GM03348 (cell line): ENCODE results near the gene DAZ1.
"Not testable (repeated sequence)": the region's sequence is repeated elsewhere in the genome, so short reads cannot be mapped to it uniquely, and the experiment has no call there.

Source experiments
- DNase-seq: peaks from one replicate; pipeline ENCODE4 v3.0.0; 2012; ENCODE audit warnings: low spot score

Gene DAZ1, protein sequence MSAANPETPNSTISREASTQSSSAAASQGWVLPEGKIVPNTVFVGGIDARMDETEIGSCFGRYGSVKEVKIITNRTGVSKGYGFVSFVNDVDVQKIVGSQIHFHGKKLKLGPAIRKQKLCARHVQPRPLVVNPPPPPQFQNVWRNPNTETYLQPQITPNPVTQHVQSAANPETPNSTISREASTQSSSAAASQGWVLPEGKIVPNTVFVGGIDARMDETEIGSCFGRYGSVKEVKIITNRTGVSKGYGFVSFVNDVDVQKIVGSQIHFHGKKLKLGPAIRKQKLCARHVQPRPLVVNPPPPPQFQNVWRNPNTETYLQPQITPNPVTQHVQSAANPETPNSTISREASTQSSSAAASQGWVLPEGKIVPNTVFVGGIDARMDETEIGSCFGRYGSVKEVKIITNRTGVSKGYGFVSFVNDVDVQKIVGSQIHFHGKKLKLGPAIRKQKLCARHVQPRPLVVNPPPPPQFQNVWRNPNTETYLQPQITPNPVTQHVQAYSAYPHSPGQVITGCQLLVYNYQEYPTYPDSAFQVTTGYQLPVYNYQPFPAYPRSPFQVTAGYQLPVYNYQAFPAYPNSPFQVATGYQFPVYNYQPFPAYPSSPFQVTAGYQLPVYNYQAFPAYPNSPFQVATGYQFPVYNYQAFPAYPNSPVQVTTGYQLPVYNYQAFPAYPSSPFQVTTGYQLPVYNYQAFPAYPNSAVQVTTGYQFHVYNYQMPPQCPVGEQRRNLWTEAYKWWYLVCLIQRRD

DNA sequence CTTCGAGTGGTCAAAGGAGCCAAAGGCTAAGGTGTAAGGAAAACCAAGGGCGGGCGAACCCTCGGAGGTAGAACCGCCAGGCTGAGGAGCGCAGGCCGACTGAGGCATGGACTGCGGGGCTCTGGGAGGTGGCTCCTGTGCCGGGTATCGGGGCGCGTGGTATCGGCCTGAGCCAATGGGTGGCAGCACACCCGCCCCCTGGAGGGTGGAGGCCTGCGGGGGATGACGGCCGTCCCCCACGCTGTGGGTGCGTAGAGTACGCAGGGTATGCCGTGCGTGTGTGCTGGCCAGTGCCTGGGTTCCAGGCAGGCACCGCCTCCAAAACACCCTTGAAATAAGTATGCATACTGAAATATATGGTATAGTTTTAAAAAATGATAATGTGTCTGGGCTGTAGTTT lies at the start of gene DAZ1:
Gene DAZ1 (minus strand): TSS at position 101 of the 400 bp plus-strand sequence. CDS start 208 bp downstream, outside the sequence.
- DNase-seq = not testable (repeated sequence)

DNA sequence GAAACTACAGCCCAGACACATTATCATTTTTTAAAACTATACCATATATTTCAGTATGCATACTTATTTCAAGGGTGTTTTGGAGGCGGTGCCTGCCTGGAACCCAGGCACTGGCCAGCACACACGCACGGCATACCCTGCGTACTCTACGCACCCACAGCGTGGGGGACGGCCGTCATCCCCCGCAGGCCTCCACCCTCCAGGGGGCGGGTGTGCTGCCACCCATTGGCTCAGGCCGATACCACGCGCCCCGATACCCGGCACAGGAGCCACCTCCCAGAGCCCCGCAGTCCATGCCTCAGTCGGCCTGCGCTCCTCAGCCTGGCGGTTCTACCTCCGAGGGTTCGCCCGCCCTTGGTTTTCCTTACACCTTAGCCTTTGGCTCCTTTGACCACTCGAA lies 20.4 kb upstream of the DAZ1 start, which contains the start of gene DAZ2:
Gene DAZ2 (plus strand): TSS at position 301 of the 400 bp plus-strand sequence. CDS start 208 bp downstream, outside the sequence.
- not testable (repeated sequence) for DNase-seq

DNA sequence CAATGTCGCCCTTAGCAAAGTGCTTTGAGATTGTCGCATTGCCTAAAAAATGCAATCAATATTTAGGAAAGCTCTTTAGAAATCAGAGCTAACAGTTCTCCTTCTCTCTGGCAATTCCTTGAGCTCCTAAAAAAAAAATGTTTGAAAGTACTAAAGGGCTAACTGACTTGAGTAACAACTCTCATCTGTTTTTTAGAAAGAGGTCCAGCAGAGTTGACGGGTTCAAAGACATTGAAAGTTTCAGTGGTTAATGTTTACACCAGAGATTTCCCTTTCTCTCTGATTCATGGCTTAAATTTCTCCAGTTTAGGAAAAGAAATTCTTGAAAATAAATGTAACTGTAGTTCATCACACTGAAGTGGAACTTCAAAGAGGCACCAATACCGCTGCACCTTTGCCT lies 11.9 kb upstream of the DAZ1 start:
- not testable (repeated sequence) for DNase-seq

DNA sequence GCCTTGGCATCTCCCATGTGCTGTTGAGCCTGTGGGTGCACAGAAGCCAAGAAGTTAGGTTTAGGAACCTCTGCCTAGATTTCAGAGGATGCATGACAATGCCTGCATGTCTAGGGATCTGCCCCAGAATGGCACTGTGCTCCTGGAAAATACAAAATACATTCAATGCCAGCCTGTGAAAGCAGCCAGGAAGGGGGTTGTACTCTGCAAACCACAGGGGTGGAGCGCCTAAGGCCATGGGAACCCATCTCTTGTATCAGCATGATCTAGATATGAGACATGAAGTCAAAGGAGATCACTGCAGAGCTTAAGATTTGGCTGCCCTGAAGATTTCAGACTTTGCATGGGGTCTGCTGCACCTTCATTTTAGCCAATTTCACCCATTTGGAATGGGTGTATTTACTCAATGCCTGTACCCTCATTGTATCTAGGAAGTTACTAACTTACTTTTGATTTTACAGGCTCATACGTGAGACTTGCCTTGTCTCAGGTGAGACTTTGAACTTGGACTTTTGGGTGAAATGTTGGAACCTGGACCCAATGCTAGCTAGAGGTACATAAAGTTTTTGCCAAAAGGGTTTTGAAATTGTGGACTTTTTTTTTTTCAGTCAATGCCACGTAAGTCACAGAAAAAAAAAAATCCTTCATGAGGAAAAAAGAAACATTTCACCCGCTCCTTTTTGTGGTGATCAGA lies 11.1 kb upstream of the DAZ1 start:
- DNase-seq = not testable (repeated sequence)

DNA sequence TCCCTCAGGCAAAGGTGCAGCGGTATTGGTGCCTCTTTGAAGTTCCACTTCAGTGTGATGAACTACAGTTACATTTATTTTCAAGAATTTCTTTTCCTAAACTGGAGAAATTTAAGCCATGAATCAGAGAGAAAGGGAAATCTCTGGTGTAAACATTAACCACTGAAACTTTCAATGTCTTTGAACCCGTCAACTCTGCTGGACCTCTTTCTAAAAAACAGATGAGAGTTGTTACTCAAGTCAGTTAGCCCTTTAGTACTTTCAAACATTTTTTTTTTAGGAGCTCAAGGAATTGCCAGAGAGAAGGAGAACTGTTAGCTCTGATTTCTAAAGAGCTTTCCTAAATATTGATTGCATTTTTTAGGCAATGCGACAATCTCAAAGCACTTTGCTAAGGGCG lies 8.6 kb upstream of the DAZ1 start:
- not testable (repeated sequence) for DNase-seq
